Measurements from ENCODE around the gene GTF2B.

GTF2B gene

GRCh38 chr1:88802950-88803349 lies 88.4 kb downstream of the GTF2B start:
- H3K27ac ChIP-seq (ENCODE audit: low read depth in 2 of 2, low read length in 2 of 2) = no peak overlapping the region
- H3K4me3 ChIP-seq (ENCODE audit: low read length in 2 of 2) = no peak overlapping the region
- H3K36me3 ChIP-seq (ENCODE audit: control insufficient read depth in 2 of 2, insufficient read depth in 2 of 2, low read length in 2 of 2) = peaks cover 20 to 45% of the 10 kb centered on the region in 2 donors
- no peaks in the 10 kb centered on the region for H3K27me3 ChIP-seq (ENCODE audit: control insufficient read depth in 2 of 2, insufficient read depth in 2 of 2, low read length in 2 of 2)
- H3K4me1 ChIP-seq (ENCODE audit: control insufficient read depth in 2 of 2, insufficient read depth in 2 of 2, low read length in 2 of 2) = no peaks in the 10 kb centered on the region
- H3K9me3 ChIP-seq (ENCODE audit: control insufficient read depth in 2 of 2, low read length in 2 of 2) = no peaks in the 10 kb centered on the region
- H3K9ac ChIP-seq (ENCODE audit: low read depth in 1 of 2, low read length in 2 of 2) = no peak overlapping the region

Measured in mucosa of rectum (tissue), 2 donors.